Left cardiac atrium (tissue), 4 donors: ENCODE measurements around the gene MEGF11. TPM values are rescaled to one million over a fixed set of nuclear protein-coding genes. Genes with fewer than 3 reads are reported as not detected.

Source experiments
- ATAC-seq, 2 donors: fragments of 200-7000 bp; cut with Tn5 transposase; one replicate each; pipeline ENCODE4 v1.9.1; 2020; ENCODE audit warnings: mild to moderate bottlenecking in 2 of 2, moderate library complexity in 2 of 2
- DNase-seq: peaks from one replicate; pipeline ENCODE4 v3.0.0-alpha.2; 2020
- intact Hi-C, 2 donors: fragments of 100-400 bp; cut with DNase I; formaldehyde crosslinking; loops; one replicate each; pipeline versions ENCODE4 v1.14.1 to v1.15.1; 2022 to 2023
- total RNA-seq, 2 donors: library from RNA; stranded (reverse); fragmentation: NEBNext Ultra II Directional; extraction: Animal tissue kit (Norgen Biotek cat#: 25700); gene quantifications; one replicate each; pipeline ENCODE4 v1.2.1, GENCODE V29; 2021
- donor health status: DM: no; HTN: yes; CAD: no.
- donor health status: DM: no; HTN: yes; CAD: no; lungs with severe emphysema.
- donor health status: DM: yes; HTN: yes; CAD: no.
- donor health status: Dilated cardiomyopathy.

MEGF11 gene
- total RNA-seq, 2 donors from 2014 or later: not detected

DNA sequence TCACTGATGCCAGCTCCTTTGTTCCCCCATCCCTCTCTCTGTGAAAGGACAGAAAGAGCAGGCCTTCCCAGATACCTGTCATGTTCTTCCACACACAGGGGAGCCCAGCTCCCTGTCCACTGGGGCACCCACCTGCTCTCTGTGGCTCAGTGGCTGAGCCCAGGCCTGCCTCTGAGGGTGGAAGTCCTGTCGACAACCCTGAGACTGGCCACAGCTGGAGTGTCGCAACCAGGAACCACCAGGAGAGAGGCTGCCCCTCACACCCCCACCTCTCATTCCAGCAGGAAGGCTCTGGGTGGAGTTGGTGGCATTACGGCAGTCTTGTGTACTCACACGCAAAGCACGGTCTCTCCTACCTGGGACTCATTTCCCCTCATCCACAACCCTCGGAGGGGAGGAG is 66.3 kb downstream of the MEGF11 start:
- DNase-seq (no peak), ATAC-seq (no peak)
- intact Hi-C loops: loop anchor here in 1 of 2 donors (5.0 kb wide), 1 partner anchor 205 kb away; no protein-coding TSS in a partner anchor

DNA sequence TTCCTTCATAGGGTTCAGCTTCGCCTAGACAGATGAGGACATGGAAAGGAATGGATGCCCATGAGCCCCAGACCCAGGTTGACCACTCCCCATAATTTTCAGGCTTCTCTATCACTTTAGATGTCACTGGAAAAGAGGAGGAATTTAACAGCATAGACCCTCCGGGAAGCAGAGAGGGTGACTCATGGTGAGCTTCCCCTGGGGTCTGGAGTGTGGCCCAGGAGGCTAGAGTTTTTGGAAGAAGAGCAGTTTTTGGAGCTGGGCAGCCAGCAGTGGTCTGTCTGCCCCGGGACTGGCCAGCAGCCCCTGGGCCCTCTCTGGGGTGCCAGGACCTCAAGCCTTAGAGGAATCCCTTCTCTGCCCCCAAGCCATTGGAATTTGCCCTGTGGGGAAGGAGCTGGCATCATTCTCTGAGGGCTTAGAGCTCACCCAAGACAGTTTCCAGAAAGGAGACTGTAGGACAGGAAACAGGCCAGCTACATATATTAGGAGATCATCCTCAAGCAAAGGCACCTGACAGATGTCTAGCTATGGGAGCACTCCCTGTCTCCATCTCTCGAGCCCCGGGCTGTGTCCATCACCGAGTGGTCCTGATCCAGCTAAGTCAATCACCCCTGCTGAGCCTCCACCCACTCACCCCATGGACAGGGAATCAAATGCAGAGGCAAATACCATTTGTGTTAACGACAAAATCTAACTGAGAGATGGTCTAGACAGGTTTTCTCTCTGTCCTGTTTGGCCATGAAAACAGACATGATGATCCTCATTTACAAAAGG is 67.3 kb downstream of the MEGF11 start:
- DNase-seq: no peak
- no peak for ATAC-seq
- intact Hi-C loops: loop anchor here in 1 of 2 donors (5.0 kb wide), 1 partner anchor 204 kb away; no protein-coding TSS in a partner anchor

- intact Hi-C loops: loop anchor here in 1 of 2 donors (5.0 kb wide), 1 partner anchor 203 kb away; no protein-coding TSS in a partner anchor
- DNase-seq (no peak), ATAC-seq (no peak)
These were observed 68.4 kb downstream of the MEGF11 start for GRCh38 chr15:66184936-66185790.

DNA sequence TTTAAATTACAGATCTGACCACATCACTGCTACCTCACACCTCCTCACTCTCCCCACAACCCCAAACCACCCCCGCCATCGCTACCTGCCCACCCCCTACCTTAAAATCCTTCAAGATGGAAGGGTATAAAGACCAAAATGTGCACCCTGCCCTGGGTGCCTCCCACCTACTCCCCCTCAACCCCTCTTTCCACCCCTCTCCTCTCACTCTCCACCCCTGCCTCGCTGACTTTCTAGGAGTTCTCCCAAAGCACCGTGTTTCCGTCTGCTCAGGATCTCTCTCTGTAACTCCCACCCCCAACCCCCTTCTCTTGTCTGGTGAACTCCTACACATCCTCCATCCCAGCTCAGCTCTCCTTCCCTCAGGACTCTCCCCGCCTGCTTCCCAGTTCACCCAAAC is 69.1 kb downstream of the MEGF11 start:
- intact Hi-C loops: no loop called here
- DNase-seq: no peak
- ATAC-seq: no peak

GRCh38 chr15:66180531-66181097 is 72.9 kb downstream of the MEGF11 start:
- intact Hi-C loops: no loop called here
- ATAC-seq: no peak
- no peak for DNase-seq

- DNase-seq (no peak), ATAC-seq (no peak)
- intact Hi-C loops: no loop called here
These were observed 75.0 kb downstream of the MEGF11 start for GRCh38 chr15:66178531-66178910.

GRCh38 chr15:66172324-66172980 is 81.1 kb downstream of the MEGF11 start:
- intact Hi-C loops: no loop called here
- DNase-seq: no peak
- no peak for ATAC-seq

DNA sequence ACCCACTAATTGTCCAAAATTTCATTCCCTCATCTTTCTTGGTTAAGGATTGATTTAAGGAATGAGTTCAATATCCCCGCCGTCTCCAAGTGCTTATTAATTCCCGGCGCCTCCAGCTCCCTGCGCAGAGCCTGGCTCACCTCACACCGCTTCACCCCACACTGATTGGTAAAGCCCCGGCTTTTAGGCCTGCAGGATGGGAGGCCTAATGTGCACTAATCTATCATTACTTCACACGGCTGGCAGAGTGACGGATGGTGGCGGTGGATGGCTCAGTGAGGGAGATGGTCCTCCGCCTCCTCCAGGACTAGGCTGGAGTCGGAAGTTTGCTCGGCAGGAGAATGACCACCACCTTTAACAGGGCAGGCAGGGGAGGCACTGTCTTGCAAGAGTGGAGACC is 81.7 kb downstream of the MEGF11 start:
- intact Hi-C loops: no loop called here

DNA sequence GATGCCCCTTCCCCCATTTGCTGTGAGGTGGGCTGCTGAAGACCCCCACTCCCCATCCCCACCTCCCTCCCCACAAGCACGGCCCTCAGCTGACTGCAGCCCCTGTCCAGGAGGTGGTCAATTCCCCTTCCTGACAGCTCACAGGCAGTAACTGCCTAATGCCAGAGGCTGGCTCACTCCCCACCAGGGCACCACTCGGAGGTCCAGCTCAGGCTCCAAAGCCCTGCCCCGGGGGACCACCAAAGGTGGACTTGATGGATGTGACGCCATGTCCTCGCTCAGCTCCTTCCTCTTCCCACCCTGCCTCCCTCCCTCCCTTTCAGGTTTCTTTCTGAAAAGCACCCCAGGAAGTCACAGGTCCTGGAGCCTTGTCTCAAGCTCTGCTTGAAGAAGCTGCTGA is 82.8 kb downstream of the MEGF11 start:
- intact Hi-C loops: no loop called here
- ATAC-seq: no peak
- no peak for DNase-seq

More for the DNA sequence above, 81.7 kb downstream of the MEGF11 start:
- DNase-seq: no peak
- ATAC-seq: no peak

DNA sequence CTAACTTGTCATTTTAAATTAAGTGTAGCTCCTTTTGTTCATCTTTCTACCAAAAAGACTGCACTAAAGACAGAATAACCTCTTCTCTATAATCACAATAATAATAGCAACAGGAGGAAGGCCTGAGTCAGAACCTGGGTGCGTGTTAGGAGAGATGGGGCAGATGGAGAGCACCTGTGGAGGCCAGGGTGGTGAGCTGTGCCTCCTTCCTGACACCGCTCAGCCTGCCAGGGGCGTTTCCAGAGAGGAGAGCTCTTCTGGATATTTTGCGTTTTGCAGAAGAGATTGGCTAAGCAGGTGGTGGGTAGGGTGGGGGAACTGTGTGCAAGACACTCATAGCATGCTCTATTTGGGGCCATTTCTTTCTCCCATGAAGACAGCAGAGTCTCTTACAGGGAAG is 83.5 kb downstream of the MEGF11 start:
- no peak for ATAC-seq
- no peak for DNase-seq
- intact Hi-C loops: no loop called here

GRCh38 chr15:66169625-66170024 is 83.9 kb downstream of the MEGF11 start:
- intact Hi-C loops: no loop called here
- ATAC-seq: no peak

GRCh38 chr15:66169023-66169422 is 84.5 kb downstream of the MEGF11 start:
- intact Hi-C loops: no loop called here
- DNase-seq (no peak), ATAC-seq (no peak)

More at GRCh38 chr15:66169625-66170024, 83.9 kb downstream of the MEGF11 start:
- no peak for DNase-seq

DNA sequence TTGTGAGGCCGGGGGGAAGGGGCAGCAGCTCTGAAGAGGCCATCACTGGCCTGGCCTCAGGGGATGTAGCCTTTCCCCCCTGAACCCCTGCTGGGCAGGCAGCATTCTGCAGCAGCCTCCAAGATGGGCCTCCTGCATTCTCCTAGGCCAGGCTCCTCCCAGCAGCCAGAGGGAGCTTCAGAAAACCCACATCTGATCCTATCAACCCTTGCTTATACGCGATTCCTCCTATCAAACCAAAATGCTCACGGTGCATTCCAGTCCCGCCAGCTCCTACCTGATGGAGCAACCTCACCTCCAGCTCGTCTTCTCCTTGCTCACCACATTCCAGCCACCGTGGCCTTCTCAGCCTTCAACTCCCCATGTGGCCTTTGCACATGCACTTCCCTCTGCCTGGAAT is 85.7 kb downstream of the MEGF11 start:
- ATAC-seq (no peak), DNase-seq (no peak)
- intact Hi-C loops: no loop called here

GRCh38 chr15:66165856-66166255 is 87.7 kb downstream of the MEGF11 start:
- DNase-seq (no peak), ATAC-seq (no peak)
- intact Hi-C loops: no loop called here

- DNase-seq (no peak), ATAC-seq (no peak)
- intact Hi-C loops: no loop called here
These were observed 88.8 kb downstream of the MEGF11 start for GRCh38 chr15:66164788-66165187.

DNA sequence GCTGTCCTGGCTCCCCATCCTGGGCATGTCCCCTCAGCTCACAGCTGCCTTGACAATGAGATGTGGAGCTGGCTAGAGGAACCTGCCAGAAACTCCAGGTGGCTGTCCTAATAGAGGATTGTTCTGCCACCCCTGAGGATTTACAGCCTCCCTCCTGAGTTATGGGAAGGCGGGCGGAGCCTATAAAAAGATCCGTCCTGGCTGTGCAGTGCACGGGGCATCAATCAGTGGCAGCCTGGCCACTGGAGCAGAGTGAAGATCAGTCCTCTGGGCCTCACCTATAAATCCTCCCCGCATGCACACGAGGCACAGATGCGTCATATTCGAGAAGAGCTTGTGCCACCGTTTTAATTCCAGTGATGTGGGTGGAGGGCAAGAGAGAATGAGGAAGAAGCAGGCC is 90.0 kb downstream of the MEGF11 start:
- DNase-seq: no peak
- no peak for ATAC-seq
- intact Hi-C loops: no loop called here

DNA sequence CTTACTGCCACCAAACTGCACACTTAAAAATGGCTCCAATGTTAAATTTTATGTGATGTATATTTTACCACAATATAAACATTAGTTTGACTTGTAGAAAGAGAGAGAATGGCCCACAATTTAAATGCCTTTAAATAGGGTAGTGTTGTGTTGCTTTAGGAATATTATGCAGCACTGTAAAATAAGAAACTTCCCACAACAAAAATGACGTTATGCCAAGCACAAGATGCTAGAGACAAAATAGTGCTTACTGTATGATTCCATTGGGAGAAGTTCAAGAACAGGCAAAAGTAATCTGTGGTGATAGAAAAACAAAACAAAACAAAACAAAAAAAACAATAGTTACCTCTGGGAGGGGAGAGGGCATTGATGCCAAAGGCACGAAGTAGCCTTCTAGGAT is 91.3 kb downstream of the MEGF11 start:
- DNase-seq: no peak

DNA sequence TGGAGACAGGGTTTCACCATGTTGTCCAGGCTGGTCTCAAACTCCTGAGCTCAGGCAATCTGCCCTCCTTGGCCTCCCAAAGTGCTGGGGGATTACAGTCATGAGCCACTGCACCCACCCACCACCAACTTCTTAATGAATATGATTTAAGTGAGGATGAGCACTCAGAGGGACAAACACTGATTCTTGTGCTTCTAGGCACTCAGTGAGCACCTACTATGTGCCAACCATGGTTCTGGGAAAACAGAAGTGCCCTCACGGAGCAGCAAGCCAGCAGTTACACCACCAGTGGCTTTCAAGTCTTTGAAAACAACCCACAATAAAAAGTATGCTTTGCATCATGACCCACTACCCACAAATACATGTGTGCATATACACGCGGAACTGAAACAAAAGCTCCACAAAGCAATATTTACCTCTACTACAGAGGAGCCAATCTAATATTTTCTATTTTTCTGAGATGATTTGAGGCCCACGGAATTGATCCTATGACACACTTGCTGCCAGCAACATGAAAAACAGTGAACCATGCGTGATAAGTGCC is 91.9 kb downstream of the MEGF11 start:
- intact Hi-C loops: no loop called here
- DNase-seq (no peak), ATAC-seq (no peak)

More for the DNA sequence above, 91.3 kb downstream of the MEGF11 start:
- ATAC-seq: no peak
- intact Hi-C loops: no loop called here

GRCh38 chr15:66161108-66161507 is 92.4 kb downstream of the MEGF11 start:
- no peak for DNase-seq

More at GRCh38 chr15:66161108-66161507, 92.4 kb downstream of the MEGF11 start:
- intact Hi-C loops: no loop called here
- ATAC-seq: no peak
